Neural cell (in vitro differentiated cells): ENCODE results near the gene ANGEL2.

Experiments
- CTCF ChIP-seq: fragments of 450-650 bp; IDR thresholded peaks from 2 replicates; pipeline ENCODE4 v1.5.1; 2014; ENCODE audit warnings: antibody characterized with exemption, mild to moderate bottlenecking, moderate library complexity; ENCODE audit not compliant: poor library complexity, severe bottlenecking
- EP300 ChIP-seq: fragments of 450-650 bp; conservative IDR thresholded peaks from 2 replicates; pipeline ENCODE4 v1.6.1; 2014; ENCODE audit warnings: antibody characterized with exemption, mild to moderate bottlenecking, moderate library complexity; ENCODE audit not compliant: poor library complexity, severe bottlenecking
- EZH2 ChIP-seq: fragments of 200-600, 300-800 bp; shearing (Covaris generic), sonication (generic); IDR thresholded peaks from 2 replicates; pipeline ENCODE4 v1.6.1; 2014; ENCODE audit warnings: antibody characterized with exemption, low read length, borderline replicate concordance, mild to moderate bottlenecking; ENCODE audit not compliant: insufficient read depth, poor library complexity, severe bottlenecking
- POLR2AphosphoS5 ChIP-seq: IDR thresholded peaks from 2 replicates; pipeline ENCODE4 v1.6.1; 2012
- REST ChIP-seq: IDR thresholded peaks from 2 replicates; pipeline ENCODE4 v1.6.1; 2012; ENCODE audit warnings: borderline replicate concordance
- SMC3 ChIP-seq: fragments of 450-650 bp; conservative IDR thresholded peaks from 2 replicates; pipeline ENCODE4 v1.6.1; 2014; ENCODE audit warnings: antibody characterized with exemption, mild to moderate bottlenecking, moderate library complexity; ENCODE audit not compliant: poor library complexity

GRCh38 chr1:213014642-213015041, 1.0 kb downstream of the ANGEL2 start:
- no peak for TF ChIP-seq CTCF
- no peak for TF ChIP-seq EZH2
- no peak for TF ChIP-seq EP300
- TF ChIP-seq REST: no peak
- no peak for TF ChIP-seq POLR2AphosphoS5
- no peak for TF ChIP-seq SMC3
